Activated CD4-positive, alpha-beta T cell treated with anti-CD3 and anti-CD28 coated beads for 36 hours (primary cell): ENCODE measurements around the gene SHISAL1. TPM values are rescaled to one million over a fixed set of nuclear protein-coding genes. Genes with fewer than 3 reads are reported as not detected.

Source experiments
- ATAC-seq: fragments of 200-7000 bp; cut with Tn5 transposase; one replicate; pipeline ENCODE4 v1.10.0; 2021; ENCODE audit warnings: mild to moderate bottlenecking, moderate library complexity
- CTCF ChIA-PET: fragments of 350-600 bp; sonication (Branson Sonifier 250); formaldehyde crosslinking; loops from one replicate; lab custom pipeline; 2021; ENCODE audit warnings: antibody characterized with exemption; lab: Charles Lee
- POLR2A ChIA-PET: fragments of 350-600 bp; sonication (Branson Sonifier 250); formaldehyde crosslinking; loops from one replicate; lab custom pipeline; 2021; ENCODE audit warnings: antibody characterized with exemption, inconsistent platforms; lab: Charles Lee
- DNase-seq: peaks from one replicate; pipeline ENCODE4 v3.0.0-alpha.2; 2020
- H3K27ac Mint-ChIP-seq: one replicate; pipeline ENCODE4 v1.8.0; 2021; ENCODE audit warnings: mixed read lengths
- H3K27me3 Mint-ChIP-seq: one replicate; pipeline ENCODE4 v1.8.0; 2021; ENCODE audit warnings: mixed read lengths
- H3K36me3 Mint-ChIP-seq: one replicate; pipeline ENCODE4 v1.8.0; 2021; ENCODE audit warnings: low read depth, mixed read lengths
- H3K4me1 Mint-ChIP-seq: one replicate; pipeline ENCODE4 v1.8.0; 2021; ENCODE audit warnings: mixed read lengths
- H3K4me3 Mint-ChIP-seq: one replicate; pipeline ENCODE4 v1.8.0; 2021; ENCODE audit warnings: mild to moderate bottlenecking, moderate library complexity, mixed read lengths
- H3K9me3 Mint-ChIP-seq: one replicate; pipeline ENCODE4 v1.8.0; 2021; ENCODE audit warnings: low read depth, mixed read lengths
- intact Hi-C, 2 experiments: fragments of 100-400 bp; cut with DNase I in 1 of 2; cut with micrococcal nuclease in 1 of 2; formaldehyde crosslinking; loops; one replicate each; pipeline versions ENCODE4 v1.14.2 to v1.15.1; 2022 to 2024; cut with DNase I, micrococcal nuclease
- total RNA-seq, 2 experiments: library from RNA; stranded (reverse); gene quantifications; one replicate each; pipeline ENCODE4 v1.2.3, GENCODE V29; 2021

SHISAL1 gene
- total RNA-seq, 2 experiments from 2014 or later = not detected

- no peak overlapping the region for H3K4me3 Mint-ChIP-seq
Observed at GRCh38 chr22:44292521-44292920, 20.2 kb downstream of the SHISAL1 start.

DNA sequence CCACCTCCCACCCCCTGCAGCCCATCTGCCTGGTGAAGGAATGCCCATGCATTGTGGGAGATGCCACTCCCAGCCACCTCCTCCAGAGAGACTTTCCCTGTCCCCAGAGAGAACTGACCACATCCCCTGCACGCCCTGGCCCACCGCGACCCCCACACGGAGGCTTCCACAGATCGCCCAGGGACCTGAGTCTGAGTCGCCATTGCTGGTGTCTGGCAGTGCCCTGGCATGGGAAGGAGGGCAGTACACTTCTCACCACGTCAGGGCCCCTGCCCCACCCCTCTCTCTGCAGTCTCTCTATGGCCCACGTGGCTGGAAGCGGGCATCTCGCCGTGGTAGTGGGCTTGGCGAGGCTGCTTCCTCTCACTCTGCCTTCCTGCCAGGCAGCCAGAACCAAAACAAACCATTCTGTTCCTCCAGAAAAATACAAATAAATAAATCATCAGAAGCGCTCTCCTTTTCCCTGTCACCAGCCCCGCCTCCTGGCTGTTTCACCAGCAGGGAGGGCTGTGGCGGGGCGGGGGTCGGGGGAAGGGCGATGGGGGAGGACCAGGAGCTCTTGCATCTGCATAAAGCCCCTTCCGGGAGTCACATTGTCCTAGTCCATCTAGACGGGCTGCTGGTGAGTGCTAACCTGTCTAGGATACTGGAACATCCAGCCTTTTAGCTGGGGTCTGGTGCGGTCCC is 20.9 kb downstream of the SHISAL1 start:
- POLR2A ChIA-PET = no interaction called here
- Mint-ChIP-seq H3K4me1 (no peaks in the 10 kb centered on the region), H3K4me3 (no peak overlapping the region), H3K9me3 (peaks cover 2% of the 10 kb centered on the region), H3K27me3 (no peaks in the 10 kb centered on the region), H3K36me3 (no peaks in the 10 kb centered on the region), H3K27ac (no peak overlapping the region)
- intact Hi-C loops = no loop called here
- DNase-seq (no peak), ATAC-seq (no peak)
- CTCF ChIA-PET = no interaction called here

More at GRCh38 chr22:44292521-44292920, 20.2 kb downstream of the SHISAL1 start:
- Mint-ChIP-seq H3K27ac (no peak overlapping the region), H3K36me3 (no peaks in the 10 kb centered on the region), H3K9me3 (peaks cover 2% of the 10 kb centered on the region), H3K4me1 (no peaks in the 10 kb centered on the region), H3K27me3 (no peaks in the 10 kb centered on the region)
- DNase-seq (no peak), ATAC-seq (no peak)
- ChIA-PET POLR2A (no interaction called here), CTCF (interaction anchor here (0.8 kb wide), 1 partner anchor 9 kb away, joined by 3 read pairs; no protein-coding TSS in a partner anchor)
- intact Hi-C loops = no loop called here

DNA sequence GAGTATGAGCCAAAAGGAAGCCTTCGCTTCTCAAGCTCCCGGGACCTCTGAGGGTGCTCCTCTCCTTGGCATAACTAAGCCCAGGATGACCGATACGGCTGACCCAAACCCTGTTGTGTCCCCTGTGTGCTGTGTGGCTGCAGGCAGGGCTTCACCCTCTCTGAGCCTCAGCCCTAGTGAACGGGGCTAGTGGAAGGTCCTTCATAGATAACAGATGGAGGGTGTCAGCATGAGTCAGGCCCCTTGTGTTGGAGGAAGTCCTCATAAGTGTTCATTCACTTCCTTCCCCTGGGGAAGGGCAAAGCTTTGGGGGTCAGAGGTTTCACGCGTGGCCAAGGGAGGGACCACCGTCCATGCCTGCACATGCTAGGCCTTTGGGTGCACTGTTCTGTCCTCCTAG is 21.5 kb downstream of the SHISAL1 start:
- no peaks in the 10 kb centered on the region for H3K27me3 Mint-ChIP-seq
- no peak overlapping the region for H3K27ac Mint-ChIP-seq
- intact Hi-C loops = no loop called here
- H3K4me3 Mint-ChIP-seq = no peak overlapping the region
- no peak for DNase-seq
- H3K4me1 Mint-ChIP-seq = no peaks in the 10 kb centered on the region
- ChIA-PET CTCF (no interaction called here), POLR2A (no interaction called here)
- peaks cover 2% of the 10 kb centered on the region for H3K9me3 Mint-ChIP-seq
- ATAC-seq = no peak
- H3K36me3 Mint-ChIP-seq = no peaks in the 10 kb centered on the region

DNA sequence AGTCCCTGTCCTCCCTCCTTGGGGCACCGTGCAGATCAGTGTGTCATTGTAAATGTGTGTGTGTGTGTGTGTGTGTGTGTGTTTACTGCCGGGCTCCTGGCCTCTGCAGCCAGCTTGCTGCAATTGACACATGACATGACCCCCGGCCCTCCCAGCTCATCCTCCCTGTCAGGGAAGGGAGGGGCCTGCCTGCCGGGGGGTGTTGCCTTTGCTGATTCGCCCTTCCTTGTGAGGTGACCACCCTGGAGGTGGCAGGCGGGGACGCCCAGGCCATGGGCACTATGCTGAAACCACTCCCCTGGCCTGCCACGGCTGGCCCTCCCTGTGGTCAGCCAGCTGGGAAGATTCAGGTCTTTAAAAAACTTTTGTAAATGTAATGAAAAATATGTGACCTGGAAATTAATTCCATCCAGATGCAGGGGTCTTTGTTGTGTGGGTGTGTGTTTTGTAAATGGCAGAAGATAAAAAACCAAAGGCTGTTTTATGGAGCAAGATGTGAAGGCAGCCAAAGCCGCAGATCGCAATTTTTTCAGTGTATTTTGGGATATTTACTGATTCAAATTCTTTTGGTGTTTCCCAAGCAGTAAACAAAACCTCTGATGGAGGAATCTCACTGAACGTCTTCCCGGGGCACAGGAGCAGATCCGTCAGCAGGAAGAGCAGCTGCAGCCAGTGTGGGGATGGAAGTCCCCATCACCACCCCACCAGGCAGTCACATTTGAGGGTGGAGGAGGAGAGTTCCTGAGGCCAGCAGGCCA is 23.2 kb downstream of the SHISAL1 start:
- DNase-seq (no peak), ATAC-seq (no peak)
- ChIA-PET CTCF (interaction anchor here (0.7 to 1.0 kb wide), 2 partner anchors 8 to 296 kb away, joined by 3 read pairs; no protein-coding TSS in a partner anchor), POLR2A (no interaction called here)
- Mint-ChIP-seq H3K9me3 (peaks cover 2% of the 10 kb centered on the region), H3K27ac (no peak overlapping the region), H3K4me3 (no peak overlapping the region), H3K27me3 (peaks cover 2% of the 10 kb centered on the region), H3K4me1 (no peaks in the 10 kb centered on the region), H3K36me3 (no peaks in the 10 kb centered on the region)
- intact Hi-C loops = no loop called here

- intact Hi-C loops = no loop called here
- no peaks in the 10 kb centered on the region for H3K4me1 Mint-ChIP-seq
- CTCF ChIA-PET = interaction anchor here (0.7 kb wide), 1 partner anchor 9 kb away, joined by 3 read pairs; no protein-coding TSS in a partner anchor
- no peaks in the 10 kb centered on the region for H3K9me3 Mint-ChIP-seq
- peaks cover 2% of the 10 kb centered on the region for H3K27me3 Mint-ChIP-seq
- no peak for ATAC-seq
- H3K27ac Mint-ChIP-seq = no peak overlapping the region
- no peak overlapping the region for H3K4me3 Mint-ChIP-seq
- POLR2A ChIA-PET = no interaction called here
- no peaks in the 10 kb centered on the region for H3K36me3 Mint-ChIP-seq
- no peak for DNase-seq
Observed at GRCh38 chr22:44288913-44289312, 23.8 kb downstream of the SHISAL1 start.

DNA sequence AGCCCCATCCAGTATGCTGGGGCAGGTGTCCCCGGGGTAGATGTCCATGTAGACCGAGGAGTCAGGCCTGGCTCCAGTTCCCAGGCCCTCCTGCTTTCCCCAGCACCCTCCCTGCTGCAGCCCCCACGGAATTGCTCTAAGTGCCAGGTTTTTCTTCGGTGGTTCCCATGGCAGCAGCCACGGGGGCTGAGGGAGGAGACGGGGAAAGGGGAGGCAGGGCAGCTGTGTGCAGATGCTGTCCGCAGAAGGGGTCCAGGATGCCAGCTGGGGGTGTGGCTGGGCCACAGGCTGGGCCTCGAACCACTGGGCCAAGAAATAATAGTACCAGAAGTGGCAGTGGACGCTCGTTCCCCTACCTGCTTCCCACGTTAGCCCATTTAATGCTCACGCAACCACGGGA is 25.0 kb downstream of the SHISAL1 start:
- Mint-ChIP-seq H3K36me3 (no peaks in the 10 kb centered on the region), H3K4me3 (no peak overlapping the region), H3K27ac (no peak overlapping the region), H3K4me1 (no peaks in the 10 kb centered on the region), H3K9me3 (no peaks in the 10 kb centered on the region), H3K27me3 (peaks cover 2% of the 10 kb centered on the region)
- ChIA-PET POLR2A (no interaction called here), CTCF (interaction anchor here (0.8 kb wide), 1 partner anchor 63 kb away, joined by 4 read pairs; no protein-coding TSS in a partner anchor)
- intact Hi-C loops = no loop called here
- DNase-seq (no peak), ATAC-seq (no peak)

GRCh38 chr22:44287121-44287693 is 25.5 kb downstream of the SHISAL1 start:
- Mint-ChIP-seq H3K9me3 (no peaks in the 10 kb centered on the region), H3K27me3 (peaks cover 2% of the 10 kb centered on the region), H3K27ac (no peak overlapping the region), H3K4me1 (no peaks in the 10 kb centered on the region), H3K36me3 (no peaks in the 10 kb centered on the region), H3K4me3 (no peak overlapping the region)
- POLR2A ChIA-PET = no interaction called here
- no peak for ATAC-seq
- DNase-seq = no peak
- intact Hi-C loops = no loop called here
- CTCF ChIA-PET = no interaction called here

DNA sequence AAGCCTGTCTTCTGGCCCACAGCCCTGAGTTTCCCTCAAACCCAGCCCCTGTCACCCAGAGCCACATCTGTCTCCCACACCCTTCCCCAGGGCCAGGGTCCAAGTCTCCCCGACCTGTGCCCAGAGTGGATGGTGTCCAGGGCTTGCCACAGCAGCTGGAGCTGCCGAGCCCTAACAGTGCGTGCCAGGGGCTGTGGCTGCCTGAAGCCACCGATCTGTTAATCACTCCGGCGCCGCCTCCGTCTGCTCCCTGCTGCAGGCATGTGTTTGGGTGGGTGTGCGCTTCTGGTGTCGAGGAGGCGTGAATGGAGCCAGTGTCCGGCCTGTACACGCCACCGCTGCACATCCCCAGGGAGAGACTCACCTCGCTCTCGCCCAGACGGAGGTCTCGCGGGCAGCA is 26.1 kb downstream of the SHISAL1 start:
- H3K27ac Mint-ChIP-seq = no peak overlapping the region
- DNase-seq = no peak
- intact Hi-C loops = no loop called here
- ATAC-seq = no peak
- ChIA-PET CTCF (no interaction called here), POLR2A (no interaction called here)
- H3K9me3 Mint-ChIP-seq = no peaks in the 10 kb centered on the region
- no peak overlapping the region for H3K4me3 Mint-ChIP-seq
- H3K36me3 Mint-ChIP-seq = no peaks in the 10 kb centered on the region
- peaks cover 2% of the 10 kb centered on the region for H3K27me3 Mint-ChIP-seq
- no peaks in the 10 kb centered on the region for H3K4me1 Mint-ChIP-seq

- no peaks in the 10 kb centered on the region for H3K9me3 Mint-ChIP-seq
- H3K36me3 Mint-ChIP-seq = no peaks in the 10 kb centered on the region
- POLR2A ChIA-PET = no interaction called here
- CTCF ChIA-PET = no interaction called here
- H3K27ac Mint-ChIP-seq = no peak overlapping the region
- intact Hi-C loops = no loop called here
- no peak for ATAC-seq
- DNase-seq = no peak
- no peaks in the 10 kb centered on the region for H3K4me1 Mint-ChIP-seq
- H3K4me3 Mint-ChIP-seq = no peak overlapping the region
- peaks cover 2% of the 10 kb centered on the region for H3K27me3 Mint-ChIP-seq
Observed at GRCh38 chr22:44284711-44285110, 28.0 kb downstream of the SHISAL1 start.

GRCh38 chr22:44281768-44282637 is 30.7 kb downstream of the SHISAL1 start:
- no peaks in the 10 kb centered on the region for H3K4me1 Mint-ChIP-seq
- peaks cover 2% of the 10 kb centered on the region for H3K27me3 Mint-ChIP-seq
- no peaks in the 10 kb centered on the region for H3K36me3 Mint-ChIP-seq
- no peak overlapping the region for H3K27ac Mint-ChIP-seq
- ATAC-seq (no peak), DNase-seq (no peak)
- no peak overlapping the region for H3K4me3 Mint-ChIP-seq
- ChIA-PET CTCF (no interaction called here), POLR2A (interaction anchor here (0.6 kb wide), 1 partner anchor 43 kb away, joined by 3 read pairs; no protein-coding TSS in a partner anchor)
- H3K9me3 Mint-ChIP-seq = no peaks in the 10 kb centered on the region
- intact Hi-C loops = no loop called here

DNA sequence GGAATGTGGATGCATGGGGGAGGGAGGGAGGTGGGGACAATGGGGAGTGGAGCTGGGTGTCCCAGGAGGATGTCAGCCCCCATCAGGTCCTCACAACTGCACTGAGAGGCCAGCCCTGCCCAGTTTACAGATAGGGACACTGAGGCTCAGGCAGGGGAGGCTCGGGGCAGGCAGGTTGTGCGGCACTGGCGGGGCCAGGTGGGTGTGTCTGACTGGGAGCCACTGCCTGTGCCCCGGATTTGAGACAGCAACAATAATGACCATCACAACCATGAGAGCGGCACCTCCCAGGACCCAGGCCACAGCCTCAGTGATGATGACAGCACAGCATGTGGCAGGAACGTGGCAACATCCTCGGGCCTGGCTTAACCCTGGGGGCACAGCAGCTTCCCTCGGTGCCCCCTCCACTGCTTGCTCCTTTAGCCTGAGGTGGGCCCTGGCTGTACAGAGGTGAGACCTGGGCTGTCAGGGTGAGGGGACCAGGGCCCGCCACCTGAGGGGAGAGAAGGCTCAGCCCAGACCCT is 32.0 kb downstream of the SHISAL1 start:
- Mint-ChIP-seq H3K27ac (no peak overlapping the region), H3K9me3 (no peaks in the 10 kb centered on the region), H3K4me1 (no peaks in the 10 kb centered on the region), H3K27me3 (peaks cover 7% of the 10 kb centered on the region), H3K36me3 (no peaks in the 10 kb centered on the region), H3K4me3 (no peak overlapping the region)
- ChIA-PET POLR2A (no interaction called here), CTCF (no interaction called here)
- no peak for ATAC-seq
- intact Hi-C loops = no loop called here
- no peak for DNase-seq
